HG03039 (cell line): ENCODE measurements around the gene C10orf105.

Source experiments
- ATAC-seq: cut with Tn5 transposase; IDR thresholded peaks from one replicate; pipeline ENCODE4 v1.9.1; 2021; ENCODE audit warnings: mild to moderate bottlenecking, moderate library complexity; ENCODE audit not compliant: unreplicated experiment

Gene C10orf105, protein sequence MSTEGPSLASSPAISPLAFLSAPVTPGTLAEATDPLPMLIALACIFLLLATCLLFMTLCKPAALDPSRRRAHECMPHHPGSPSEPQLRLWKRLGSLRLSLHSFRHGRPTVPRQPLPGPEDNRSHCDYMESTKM

GRCh38 chr10:71719464-71720201 lies at the start of gene C10orf105:
C10orf105 (minus strand) TSS chr10:71719778; CDS start chr10:71716337, 3,441 bp downstream.
- ATAC-seq = no peak

DNA sequence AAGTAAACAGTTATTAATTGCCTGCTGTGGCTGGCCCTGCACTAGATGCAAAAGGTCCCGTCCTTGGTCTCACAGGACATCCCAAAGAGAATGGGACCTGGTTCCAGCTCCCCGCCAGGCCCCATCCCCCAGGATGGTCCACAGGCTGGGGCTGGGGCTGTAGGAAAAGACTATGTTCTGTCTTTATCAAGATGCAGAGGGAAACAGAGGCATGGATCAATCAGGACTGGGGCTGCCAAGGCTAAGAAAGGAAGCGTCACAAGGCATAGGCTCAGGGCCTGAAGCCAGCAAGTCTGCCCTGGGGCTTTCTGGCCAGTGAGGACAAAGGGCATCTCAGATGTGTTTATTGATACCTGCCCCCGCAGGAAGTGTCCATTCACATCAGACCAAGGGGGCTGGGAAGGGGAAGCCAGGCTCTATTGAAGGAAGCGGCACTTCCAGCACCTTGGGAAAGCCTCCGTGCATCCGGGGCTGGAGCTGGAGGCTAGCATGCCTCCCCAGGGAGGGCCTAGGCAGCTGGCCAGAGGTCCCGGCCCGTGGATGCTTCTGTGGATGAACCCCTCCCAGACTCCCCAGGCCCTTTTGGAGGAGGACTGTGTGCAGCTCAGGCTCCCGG lies 48.0 kb upstream of the C10orf105 start:
- no peak for ATAC-seq

DNA sequence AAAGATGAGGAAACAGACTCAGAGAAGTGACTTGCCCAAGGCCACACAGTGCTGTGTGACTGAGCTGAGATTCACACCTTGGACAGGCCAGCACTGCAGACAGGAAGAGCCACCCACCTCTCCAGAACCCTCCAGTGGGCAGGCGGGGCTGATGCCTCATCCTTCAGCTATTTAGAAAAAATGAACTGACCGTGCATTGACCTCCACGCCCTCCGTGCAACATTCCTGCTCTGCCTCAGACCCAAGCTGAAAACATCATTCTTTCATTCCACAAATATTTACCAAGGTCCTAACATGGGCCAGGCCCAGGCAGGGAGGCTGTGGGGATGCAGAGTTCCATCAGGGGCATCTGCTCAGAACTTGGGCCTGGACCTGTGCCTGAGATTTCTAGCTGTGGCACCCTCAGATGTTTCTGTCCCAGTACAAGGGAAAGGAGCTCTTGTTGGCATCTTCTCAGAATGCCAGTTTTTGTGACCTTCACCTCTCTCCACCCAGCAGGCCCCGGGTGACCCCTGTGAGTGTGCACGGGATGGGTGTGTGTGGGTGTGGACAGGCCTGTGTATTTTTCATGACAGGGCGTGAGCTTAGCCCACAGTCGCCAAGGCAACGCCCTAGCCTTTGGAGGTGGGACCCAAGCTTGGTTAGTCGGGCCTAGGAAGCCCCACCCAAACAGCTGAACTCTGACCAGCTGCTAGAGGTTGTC lies 47.3 kb upstream of the C10orf105 start:
- no peak for ATAC-seq

DNA sequence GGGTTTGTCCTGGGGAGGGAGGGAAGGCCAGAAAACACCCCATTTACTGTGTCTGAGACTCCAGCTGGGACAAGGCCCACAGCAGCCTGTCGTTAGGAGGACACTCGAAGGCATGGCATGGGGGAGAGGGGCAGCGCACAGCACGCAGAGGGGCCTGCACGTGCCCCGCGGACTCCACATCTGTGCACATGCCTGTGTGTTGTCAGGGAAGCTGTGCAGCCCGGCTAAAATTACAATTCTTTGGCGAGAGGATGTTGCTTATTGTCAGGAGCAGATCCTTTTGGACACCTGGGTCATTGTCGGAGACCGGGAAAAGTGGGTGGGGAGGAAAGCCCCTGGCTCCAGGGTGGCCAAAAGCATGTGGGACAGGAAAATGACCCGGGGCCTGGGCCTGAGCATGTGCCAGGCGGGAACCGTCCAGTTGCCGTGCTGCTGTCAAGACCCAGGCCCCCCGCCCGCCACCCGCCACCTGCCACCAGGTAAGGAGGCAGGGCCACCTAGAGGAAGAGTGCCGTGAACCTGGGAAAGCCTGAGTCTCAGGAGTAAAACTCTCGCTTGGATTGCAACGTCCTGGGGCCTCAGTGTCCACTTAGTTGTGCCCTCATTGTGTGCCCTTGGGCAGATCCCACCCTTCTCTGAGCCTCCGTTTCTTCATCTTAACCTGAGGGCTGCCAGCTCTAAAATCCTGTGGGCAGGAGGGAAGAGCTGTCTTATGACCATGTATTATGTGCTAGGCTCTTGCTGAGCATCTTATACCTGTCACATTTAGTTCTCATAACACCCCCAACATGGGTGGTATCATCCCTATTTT lies 46.5 kb upstream of the C10orf105 start:
- ATAC-seq = no peak

DNA sequence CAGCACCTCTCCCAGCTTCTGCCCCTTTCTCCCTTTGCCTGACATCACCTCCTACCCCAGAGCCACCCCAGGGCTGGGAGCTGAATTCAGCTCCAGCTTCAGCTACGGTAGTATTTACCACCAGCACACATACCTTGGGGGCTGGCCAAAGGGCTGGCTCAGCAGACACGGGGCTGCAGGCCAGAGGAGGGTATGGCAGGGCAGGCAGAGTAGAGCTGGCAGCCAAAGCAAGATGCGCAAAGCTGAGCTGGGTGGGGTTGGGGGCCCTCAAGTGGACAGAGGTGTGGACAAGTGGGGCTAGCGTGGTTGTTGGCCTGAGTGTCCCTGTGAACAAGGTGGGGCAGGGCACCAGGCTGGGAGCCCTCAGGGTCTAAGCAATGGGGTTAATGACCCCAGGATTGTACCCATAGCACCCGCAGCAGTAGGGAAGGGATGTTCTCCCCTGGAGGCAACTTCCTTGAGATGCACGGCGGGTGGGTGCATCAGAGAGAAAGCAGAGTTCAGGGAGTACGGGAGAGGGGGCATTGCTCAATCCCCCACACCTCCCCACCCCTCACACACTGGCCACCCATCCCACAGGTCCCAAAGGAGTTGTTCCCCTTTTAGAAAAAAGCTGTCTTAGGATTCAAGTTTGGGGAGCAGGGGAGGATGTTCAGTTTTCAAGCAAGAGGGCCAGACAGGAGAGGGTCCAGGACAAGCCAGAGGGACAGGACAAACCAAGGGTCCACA lies 45.8 kb upstream of the C10orf105 start:
- no peak for ATAC-seq

GRCh38 chr10:71763352-71764127 lies 44.0 kb upstream of the C10orf105 start:
- no peak for ATAC-seq

DNA sequence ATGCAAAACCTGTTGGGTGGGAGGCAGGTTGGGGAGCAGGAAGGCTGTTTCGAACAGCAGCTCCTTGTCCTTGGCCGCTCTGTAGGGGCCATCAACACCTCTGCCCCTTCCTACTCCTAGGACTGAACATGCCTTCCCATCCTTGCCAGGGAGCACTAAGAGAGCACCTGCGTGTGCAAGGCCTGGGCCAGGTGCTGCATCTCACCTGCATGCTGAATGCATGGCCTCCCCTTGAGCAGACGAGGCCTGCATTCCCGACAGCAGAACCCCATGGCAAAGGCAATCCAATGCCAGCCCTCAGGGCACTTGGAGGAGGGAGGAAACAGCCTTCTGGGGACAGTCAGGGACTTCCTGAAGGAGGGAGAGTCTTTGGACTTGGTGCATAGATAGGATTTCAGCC lies 42.7 kb upstream of the C10orf105 start:
- ATAC-seq = no peak

- ATAC-seq = no peak
These were observed 42.0 kb upstream of the C10orf105 start for GRCh38 chr10:71761541-71762113.

DNA sequence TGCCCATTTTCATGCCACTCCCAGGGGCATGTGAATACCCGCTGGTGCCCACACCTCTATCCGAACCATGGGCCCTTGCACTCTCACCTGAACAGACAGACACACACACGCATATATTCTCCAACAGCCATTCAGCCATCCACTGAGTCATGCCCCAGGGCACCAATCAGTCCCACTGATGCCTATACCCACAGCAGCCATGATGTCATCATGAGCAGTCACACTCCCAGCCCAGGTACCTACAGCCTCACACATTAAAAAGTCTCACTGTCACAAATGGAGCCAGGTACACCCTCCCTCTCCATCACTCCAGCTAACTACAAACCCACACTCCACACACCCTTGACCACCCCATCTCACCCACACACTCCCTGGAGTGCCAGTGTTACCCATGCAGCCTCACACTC lies 41.5 kb upstream of the C10orf105 start:
- no peak for ATAC-seq

- no peak for ATAC-seq
These were observed 37.9 kb upstream of the C10orf105 start for GRCh38 chr10:71757399-71757922.

DNA sequence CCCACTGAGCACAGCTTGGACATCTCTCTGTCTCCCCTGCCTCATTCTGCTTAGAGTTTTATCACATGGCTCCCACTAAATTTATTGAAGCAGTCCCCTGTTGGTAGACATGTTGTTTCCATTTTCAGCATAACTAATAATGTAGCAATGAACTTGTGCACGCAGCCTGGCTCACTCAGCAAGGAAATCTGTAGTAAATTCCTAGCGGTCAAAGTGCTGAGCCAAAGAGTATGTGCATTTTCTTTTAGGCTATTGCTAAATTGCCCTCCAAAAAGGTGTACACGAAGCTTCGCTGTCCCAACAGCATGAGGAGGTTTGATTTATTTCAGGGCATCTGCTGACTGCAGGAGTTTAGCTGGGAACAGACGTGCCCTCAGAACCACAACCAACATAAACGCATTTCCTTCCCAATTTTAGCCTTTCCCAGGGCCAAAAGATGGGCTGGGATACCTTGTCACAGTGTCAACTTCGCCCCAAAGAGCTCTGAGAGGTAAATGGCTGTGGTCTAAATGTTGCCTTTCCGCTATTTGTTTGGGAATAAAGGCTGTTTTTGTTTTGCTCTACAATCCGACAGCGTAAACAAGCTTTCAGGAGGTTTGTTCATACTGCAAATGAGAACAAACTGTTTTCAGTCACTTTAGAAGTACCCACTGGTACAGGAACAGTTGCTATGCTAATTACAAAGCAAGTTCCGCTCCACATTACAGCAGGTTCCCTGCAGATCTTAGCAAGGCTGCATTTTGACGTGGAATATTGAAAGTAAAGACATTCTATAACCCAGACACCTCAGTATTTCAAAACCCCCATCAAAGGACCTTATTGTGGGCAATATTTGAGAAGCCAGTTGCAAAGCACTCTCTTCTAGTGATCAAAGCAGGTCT lies 37.0 kb upstream of the C10orf105 start:
- no peak for ATAC-seq

DNA sequence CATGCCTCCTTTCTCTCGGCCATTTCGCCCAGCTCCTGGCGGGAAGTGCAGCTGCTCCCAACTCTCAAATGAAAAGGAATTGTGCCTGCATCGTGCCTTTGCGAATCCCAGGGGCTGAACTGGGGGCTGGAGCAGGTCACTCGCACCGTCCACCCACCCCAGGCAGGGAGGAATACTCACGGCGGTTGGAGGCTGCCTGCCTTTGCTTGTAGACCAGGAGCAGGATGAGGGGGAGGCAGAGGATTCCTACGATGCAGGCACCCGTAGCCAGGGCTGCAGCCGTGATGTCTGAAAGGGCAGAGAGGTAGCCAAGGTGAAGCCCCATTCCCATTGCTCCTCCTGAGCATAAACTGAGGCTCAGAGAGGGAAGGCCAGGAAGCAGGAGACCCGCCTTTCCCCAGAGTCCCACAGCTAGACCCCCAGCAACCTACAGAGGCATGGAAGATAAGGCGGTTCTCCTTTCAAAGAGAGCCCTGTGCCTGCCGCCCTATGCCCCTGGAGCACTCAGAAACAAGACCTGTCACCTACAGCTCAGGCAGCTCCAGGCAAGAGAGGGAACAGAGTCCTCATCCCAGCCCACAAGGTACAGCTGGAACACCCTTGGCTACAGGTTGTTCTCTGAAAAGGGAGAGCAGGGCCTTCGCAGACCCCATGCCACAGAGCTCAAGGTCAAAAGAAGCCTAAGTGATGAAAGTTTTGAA lies 35.8 kb upstream of the C10orf105 start:
- no peak for ATAC-seq

DNA sequence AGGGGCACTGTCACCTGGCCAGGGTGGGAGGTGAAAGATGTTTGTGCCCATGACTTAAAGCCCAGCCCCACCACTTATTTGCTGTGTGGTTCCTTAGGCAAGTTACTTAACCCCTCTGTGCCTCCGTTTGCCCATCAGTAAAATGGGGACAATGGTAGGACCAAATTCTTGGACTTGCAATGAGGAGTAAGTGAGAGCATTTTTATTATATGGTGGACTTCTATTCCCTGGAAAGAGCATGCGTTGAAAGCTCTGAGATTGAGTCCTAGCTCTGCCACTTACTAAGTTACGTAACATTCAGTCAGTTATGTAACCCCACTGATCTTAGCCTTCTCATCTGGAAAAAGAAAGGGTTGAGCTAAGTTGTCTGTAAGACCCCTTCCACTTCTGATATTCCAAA lies 35.0 kb upstream of the C10orf105 start:
- ATAC-seq = no peak

GRCh38 chr10:71753960-71754505 lies 34.5 kb upstream of the C10orf105 start:
- no peak for ATAC-seq

DNA sequence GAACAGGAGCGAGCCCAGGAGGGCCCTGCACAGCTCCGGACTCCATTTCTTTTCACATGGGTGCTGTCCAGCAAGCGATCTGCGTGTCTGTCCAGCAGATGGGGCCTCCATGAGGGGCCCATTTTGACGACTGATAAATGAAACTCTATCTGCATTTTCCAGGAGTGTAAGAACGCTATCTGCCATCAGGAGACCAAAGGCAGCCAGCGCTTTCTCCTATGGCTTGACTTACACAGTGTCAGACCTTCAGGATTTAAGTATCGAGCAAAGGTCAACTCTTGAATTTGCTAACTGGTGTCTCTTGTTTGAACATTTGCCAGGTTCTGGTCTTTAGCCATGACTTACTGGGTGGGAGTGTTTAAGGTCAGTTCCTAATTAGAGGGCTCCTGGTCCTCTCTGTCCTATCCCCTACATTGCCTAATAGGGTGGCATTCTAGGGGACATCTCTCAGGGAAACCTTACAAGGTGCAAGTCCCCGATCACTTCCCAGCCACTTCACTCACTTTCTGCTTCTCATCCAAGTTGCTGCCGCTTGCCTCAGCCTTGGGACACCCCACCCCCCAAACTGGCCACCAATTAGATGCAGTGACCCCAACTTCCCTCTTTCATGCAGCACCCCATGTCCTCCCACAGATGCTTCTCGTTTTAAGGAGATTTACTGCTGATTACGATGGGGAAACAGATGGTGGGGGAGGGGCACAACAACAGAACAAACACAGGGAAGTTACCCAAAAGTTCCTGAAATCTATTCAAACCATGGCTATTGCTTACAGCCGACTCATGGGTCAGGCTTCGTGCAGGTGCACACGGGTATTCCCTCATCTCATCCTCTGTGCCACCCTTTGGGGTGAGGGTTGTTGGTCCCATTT lies 33.7 kb upstream of the C10orf105 start:
- ATAC-seq = no peak
